ENCODE measurements around the gene SH3RF3.
"Not testable (repeated sequence)": the region's sequence is repeated elsewhere in the genome, so short reads cannot be mapped to it uniquely, and the experiment has no call there.

Gene SH3RF3

DNA sequence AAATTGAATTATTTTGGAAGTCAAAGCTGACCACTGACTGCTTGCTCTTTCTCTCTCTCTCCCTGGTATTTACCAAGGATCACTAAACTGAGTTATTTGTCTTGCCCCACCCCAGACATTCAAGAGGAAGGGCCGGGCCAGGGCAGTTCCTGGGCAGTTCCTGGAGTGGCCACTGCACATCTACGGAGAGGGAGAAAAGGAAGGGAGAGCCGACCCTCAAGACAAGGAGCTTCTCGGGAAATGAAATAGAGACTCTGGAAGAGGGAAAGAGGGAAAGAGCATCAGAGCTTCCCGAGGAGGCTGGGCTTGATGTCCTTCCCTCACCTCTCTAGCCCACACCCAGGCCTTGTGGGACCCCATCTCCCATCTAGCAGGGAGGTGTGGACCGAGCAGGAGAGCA, 401.7 kb downstream of the SH3RF3 start:
- POLR2A ChIA-PET, result no interaction called here
- CTCF ChIA-PET, result interaction anchor here (0.8 to 1.7 kb wide), 2 partner anchors 14 to 16 kb away, joined by 4 to 11 read pairs; no protein-coding TSS in a partner anchor

GRCh38 chr2:109531221-109531620, 402.2 kb downstream of the SH3RF3 start:
- CTCF ChIA-PET, result interaction anchor here (0.8 to 5.6 kb wide), 3 partner anchors 14 to 15 kb away, joined by 4 to 58 read pairs (median 11); no protein-coding TSS in a partner anchor
- POLR2A ChIA-PET, result no interaction called here
- no peak for DNase-seq (ENCODE audit: low read depth, low spot score)
- TF ChIP-seq, protein P1, sequence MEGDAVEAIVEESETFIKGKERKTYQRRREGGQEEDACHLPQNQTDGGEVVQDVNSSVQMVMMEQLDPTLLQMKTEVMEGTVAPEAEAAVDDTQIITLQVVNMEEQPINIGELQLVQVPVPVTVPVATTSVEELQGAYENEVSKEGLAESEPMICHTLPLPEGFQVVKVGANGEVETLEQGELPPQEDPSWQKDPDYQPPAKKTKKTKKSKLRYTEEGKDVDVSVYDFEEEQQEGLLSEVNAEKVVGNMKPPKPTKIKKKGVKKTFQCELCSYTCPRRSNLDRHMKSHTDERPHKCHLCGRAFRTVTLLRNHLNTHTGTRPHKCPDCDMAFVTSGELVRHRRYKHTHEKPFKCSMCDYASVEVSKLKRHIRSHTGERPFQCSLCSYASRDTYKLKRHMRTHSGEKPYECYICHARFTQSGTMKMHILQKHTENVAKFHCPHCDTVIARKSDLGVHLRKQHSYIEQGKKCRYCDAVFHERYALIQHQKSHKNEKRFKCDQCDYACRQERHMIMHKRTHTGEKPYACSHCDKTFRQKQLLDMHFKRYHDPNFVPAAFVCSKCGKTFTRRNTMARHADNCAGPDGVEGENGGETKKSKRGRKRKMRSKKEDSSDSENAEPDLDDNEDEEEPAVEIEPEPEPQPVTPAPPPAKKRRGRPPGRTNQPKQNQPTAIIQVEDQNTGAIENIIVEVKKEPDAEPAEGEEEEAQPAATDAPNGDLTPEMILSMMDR (IDR thresholded peaks at IDR 0.05; ENCODE audit: insufficient read depth, low read length, missing control alignments), result no peak
- no peak overlapping the region for H3K4me3 ChIP-seq (ENCODE audit: low read depth, low read length)

More for the DNA sequence above, 401.7 kb downstream of the SH3RF3 start:
- DNase-seq (ENCODE audit: low read depth, low spot score), result no peak
- TF ChIP-seq, protein P1 (IDR thresholded peaks at IDR 0.05; ENCODE audit: insufficient read depth, low read length, missing control alignments), result no peak
- no peak overlapping the region for H3K4me3 ChIP-seq (ENCODE audit: low read depth, low read length)

- ChIA-PET CTCF (interaction anchor here (1.6 to 5.6 kb wide), 2 partner anchors 13 to 405 kb away, joined by 3 to 58 read pairs; no protein-coding TSS in a partner anchor), POLR2A (no interaction called here)
- no peak for DNase-seq (ENCODE audit: low read depth, low spot score)
- TF ChIP-seq, protein P1 (IDR thresholded peaks at IDR 0.05; ENCODE audit: insufficient read depth, low read length, missing control alignments), result no peak
- no peak overlapping the region for H3K4me3 ChIP-seq (ENCODE audit: low read depth, low read length)
Measured at GRCh38 chr2:109531896-109532727, 403.1 kb downstream of the SH3RF3 start.

GRCh38 chr2:109532728-109533076, 403.7 kb downstream of the SH3RF3 start:
- TF ChIP-seq, protein P1 (IDR thresholded peaks at IDR 0.05; ENCODE audit: insufficient read depth, low read length, missing control alignments), result no peak
- DNase-seq (ENCODE audit: low read depth, low spot score), result no peak
- ChIA-PET CTCF (interaction anchor here (1.6 to 5.6 kb wide), 3 partner anchors 12 to 406 kb away, joined by 3 to 58 read pairs (median 6); no protein-coding TSS in a partner anchor), POLR2A (no interaction called here)
- no peak overlapping the region for H3K4me3 ChIP-seq (ENCODE audit: low read depth, low read length)

GRCh38 chr2:109533823-109534222, 404.8 kb downstream of the SH3RF3 start:
- POLR2A ChIA-PET, result no interaction called here
- CTCF ChIA-PET, result interaction anchor here (1.6 to 5.6 kb wide), 3 partner anchors 11 to 407 kb away, joined by 3 to 58 read pairs (median 6); no protein-coding TSS in a partner anchor
- no peak overlapping the region for H3K4me3 ChIP-seq (ENCODE audit: low read depth, low read length)
- TF ChIP-seq, protein P1 (IDR thresholded peaks at IDR 0.05; ENCODE audit: insufficient read depth, low read length, missing control alignments), result no peak
- DNase-seq (ENCODE audit: low read depth, low spot score), result no peak

GRCh38 chr2:109535217-109535946, 406.4 kb downstream of the SH3RF3 start:
- TF ChIP-seq, protein P1 (IDR thresholded peaks at IDR 0.05; ENCODE audit: insufficient read depth, low read length, missing control alignments), result no peak
- H3K4me3 ChIP-seq (ENCODE audit: low read depth, low read length), result no peak overlapping the region
- ChIA-PET POLR2A (no interaction called here), CTCF (interaction anchor here (1.1 to 5.6 kb wide), 2 partner anchors 9 to 25 kb away, joined by 3 to 58 read pairs; no protein-coding TSS in a partner anchor)
- DNase-seq (ENCODE audit: low read depth, low spot score), result no peak

GRCh38 chr2:109536556-109536955, 407.6 kb downstream of the SH3RF3 start:
- POLR2A ChIA-PET; H3K4me3 ChIP-seq (ENCODE audit: low read depth, low read length); DNase-seq (ENCODE audit: low read depth, low spot score): not testable (repeated sequence)
- CTCF ChIA-PET, result interaction anchor here (1.0 to 5.6 kb wide), 3 partner anchors 8 to 199 kb away, joined by 3 to 58 read pairs (median 3); no protein-coding TSS in a partner anchor

All from AG04449 (cell line).